GM12878 (cell line): ENCODE data around the gene CLDN19. TPM values are rescaled to one million over a fixed set of nuclear protein-coding genes. Genes with fewer than 3 reads are reported as not detected.

Experiments
- ATAC-seq: fragments of 200-7000 bp; cut with Tn5 transposase; 3 replicates; pipeline ENCODE4 v1.9.1; 2020; ENCODE audit warnings: mild to moderate bottlenecking, moderate library complexity
- BruUV-seq: library from RNA; stranded (reverse); fragments of 400-500 nt; replicated peaks from 2 replicates; lab custom pipeline; 2021; lab: Mats Ljungman, UMichigan
- CTCF ChIA-PET: fragments of 300-600 bp; sonication (Branson Sonifier 250); formaldehyde crosslinking; extraction: SDS; loops from one replicate; lab custom pipeline; 2021; ENCODE audit warnings: inconsistent platforms; lab: Yijun Ruan, JAX
- POLR2A ChIA-PET: fragments of 350-600 bp; formaldehyde crosslinking; extraction: SDS; loops from one replicate; lab custom pipeline; 2021; ENCODE audit warnings: inconsistent platforms; lab: Charles Lee
- RAD21 ChIA-PET: fragments of 300-600 bp; sonication (Branson Sonifier 250); formaldehyde crosslinking; loops from one replicate; lab custom pipeline; 2023; ENCODE audit warnings: antibody characterized with exemption; ENCODE audit not compliant: unreplicated experiment; lab: Charles Lee
- SMC1A ChIA-PET: fragments of 300-600 bp; sonication (Branson Sonifier 250); formaldehyde crosslinking; loops from one replicate; lab custom pipeline; 2023; ENCODE audit not compliant: unreplicated experiment, uncharacterized antibody; lab: Charles Lee
- DNase-seq: peaks from one replicate; pipeline ENCODE4 v3.0.0-alpha.2; 2011; ENCODE audit warnings: low read depth, low spot score
- FAIRE-seq: peaks from 3 replicates; lab custom pipeline; 2011; peaks lifted over from hg19 to GRCh38; lab: Jason Lieb, UNC
- H2AFZ ChIP-seq: 2 replicates; pipeline ENCODE4 v1.6.0; 2011; ENCODE audit warnings: low read depth, low read length, control low read depth; ENCODE audit not compliant: control insufficient read depth
- H3K27ac ChIP-seq: 2 replicates; pipeline ENCODE4 v1.5.1; 2011; ENCODE audit warnings: control low read depth; ENCODE audit not compliant: control insufficient read depth, insufficient read depth
- H3K27me3 ChIP-seq, 2 experiments: replicated peaks in 1 of 2; 2 replicates each; pipeline versions ENCODE4 v1.6.0 to v1.6.1; 2011; ENCODE audit warnings: low read length in 1 of 2; ENCODE audit not compliant: control insufficient read depth in 2 of 2, insufficient read depth in 2 of 2
- H3K36me3 ChIP-seq, 2 experiments: 2 replicates each; pipeline ENCODE4 v1.5.1; 2011; ENCODE audit warnings: low read length in 1 of 2; ENCODE audit not compliant: control insufficient read depth in 2 of 2, insufficient read depth in 2 of 2
- H3K4me1 ChIP-seq: 2 replicates; pipeline ENCODE4 v1.6.1; 2011; ENCODE audit warnings: mild to moderate bottlenecking, low read length, moderate library complexity, mixed read lengths; ENCODE audit not compliant: control insufficient read depth, insufficient read depth
- H3K4me2 ChIP-seq: 2 replicates; pipeline ENCODE4 v1.6.0; 2011; ENCODE audit warnings: control low read depth; ENCODE audit not compliant: control insufficient read depth, insufficient read depth
- H3K4me3 ChIP-seq: fragments of 200-600 bp; sonication (generic); 2 replicates; pipeline ENCODE4 v1.5.1; 2016
- H3K79me2 ChIP-seq: 2 replicates; pipeline ENCODE4 v1.6.0; 2011; ENCODE audit warnings: low read length; ENCODE audit not compliant: control insufficient read depth, insufficient read depth
- H3K9ac ChIP-seq: 2 replicates; pipeline ENCODE4 v1.8.0; 2011; ENCODE audit warnings: low read length, control low read depth, mixed read lengths; ENCODE audit not compliant: control insufficient read depth, insufficient read depth
- H3K9me3 ChIP-seq: replicated peaks from 3 replicates; pipeline ENCODE4 v1.5.1; 2011; ENCODE audit warnings: mild to moderate bottlenecking, low read length; ENCODE audit not compliant: control insufficient read depth, insufficient read depth
- H4K20me1 ChIP-seq: 2 replicates; pipeline ENCODE4 v1.6.0; 2011; ENCODE audit not compliant: control insufficient read depth, insufficient read depth
- CBX5 ChIP-seq: sonication (generic); IDR thresholded peaks from 2 replicates; pipeline ENCODE4 v1.6.1; 2016; ENCODE audit warnings: low read depth, moderate library complexity, mild to moderate bottlenecking, inconsistent platforms
- CREM ChIP-seq: IDR thresholded peaks from 2 replicates; pipeline ENCODE4 v1.6.1; 2014; ENCODE audit warnings: antibody characterized with exemption, low read depth
- RELA ChIP-seq: fragments of 450-650 bp; IDR thresholded peaks from 2 replicates; pipeline ENCODE4 v1.8.0; 2014; ENCODE audit warnings: borderline replicate concordance; ENCODE audit not compliant: partially characterized antibody
- TCF12 ChIP-seq: IDR thresholded peaks from 2 replicates; pipeline ENCODE4 v1.6.1; 2011; ENCODE audit warnings: low read depth, mild to moderate bottlenecking, low read length
- ZNF207 ChIP-seq: fragments of 450-650 bp; IDR thresholded peaks from 2 replicates; pipeline ENCODE4 v1.6.1; 2014; ENCODE audit warnings: antibody characterized with exemption, mild to moderate bottlenecking, borderline replicate concordance
- whole genome bisulfite sequencing: methylation state at CpG from one replicate; pipeline ENCODE4 v1.1.6; 2016; ENCODE audit warnings: low lambda C conversion rate; ENCODE audit not compliant: insufficient replicate concordance, insufficient coverage; ENCODE audit errors: missing lambda C conversion rate; 5-methylcytosine and 5-hydroxymethylcytosine counted together
- in situ Hi-C: fragments of 300-500 bp; cut with MboI; formaldehyde crosslinking; loops from 9 replicates; pipeline ENCODE4 v1.14.3; 2018; ENCODE audit warnings: mixed read lengths
- intact Hi-C: fragments of 100-400 bp; cut with micrococcal nuclease; formaldehyde crosslinking; loops from one replicate; pipeline ENCODE4 v1.14.2; 2022; ENCODE audit not compliant: unreplicated experiment
- polyA plus RNA-seq, 11 experiments: library from polyadenylated mRNA; depleted of rRNA in 4 of 11; unstranded in 6 of 11; stranded (reverse) in 5 of 11; fragments of >200 nt; fragmentation: Nextera tagmentation in 4 of 11; fragmentation: Illumina TruSeq in 1 of 11; extraction: Ambion mirVana in 4 of 11; extraction: Trizol in 1 of 11; gene quantifications; 1 replicate in 1 of 11; 2 replicates in 10 of 11; pipeline versions ENCODE4 v1.2.1 to v1.2.3, GENCODE V29; 2011 to 2016; ENCODE audit warnings: inconsistent platforms in 2 of 11, missing spikeins in 2 of 11, low read depth in 1 of 11
- total RNA-seq, 4 experiments: library from RNA; depleted of rRNA in 3 of 4; stranded (reverse); fragments of >200 nt in 3 of 4; fragmentation: Illumina TruSeq in 1 of 4; extraction: Trizol in 1 of 4; gene quantifications; 2 replicates each; pipeline versions ENCODE4 v1.2.1 to v1.2.3, GENCODE V29; 2013 to 2021
- TF ChIP-seq, protein P1 (sequence below): IDR thresholded peaks from 2 replicates; pipeline ENCODE4 v1.6.1; 2011; ENCODE audit warnings: borderline replicate concordance, low read depth, mild to moderate bottlenecking, moderate library complexity, mixed read lengths, low read length; ENCODE audit not compliant: insufficient read depth; ENCODE audit errors: extremely low read length
- TF ChIP-seq, protein P2 (sequence below): fragments of 450-650 bp; IDR thresholded peaks from 2 replicates; pipeline ENCODE4 v1.6.1; 2016; ENCODE audit warnings: mild to moderate bottlenecking, moderate library complexity, borderline replicate concordance

Gene CLDN19
- total and polyA plus RNA-seq, 10 of the 15 experiments (the other 5 are each of a cell fraction or from before 2014, with no cell fraction given) = not detected

DNA sequence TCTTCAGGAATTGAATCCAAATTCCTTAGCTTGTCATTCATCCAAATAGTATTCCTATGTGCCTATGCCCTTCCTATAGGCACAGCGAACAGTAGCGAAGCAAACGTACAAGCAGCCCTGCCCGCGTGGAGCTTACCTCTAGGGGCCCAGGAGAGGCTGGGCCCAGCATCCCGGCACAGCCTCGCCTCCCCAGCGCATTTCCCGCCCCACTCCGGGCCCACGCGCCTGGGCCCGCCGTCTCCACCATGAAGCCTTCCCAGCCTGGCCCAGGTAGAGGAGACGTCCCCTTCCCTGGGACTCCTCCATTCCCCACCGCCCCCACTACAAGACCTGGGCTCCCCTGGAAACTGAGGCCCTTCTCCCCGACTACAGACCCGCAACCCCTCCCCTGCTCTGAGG, 44.5 kb upstream of the CLDN19 start:
- no peak for FAIRE-seq
- no peak overlapping the region for H3K4me2 ChIP-seq
- H3K9ac ChIP-seq = no peak overlapping the region
- no TSS peak for BruUV-seq
- no peaks in the 10 kb centered on the region; the same call in 1 of the 2 replicates for H4K20me1 ChIP-seq
- intact Hi-C loops (no loop called here), in situ Hi-C loops (loop anchor here (5.0 kb wide), 1 partner anchor 283 kb away; no protein-coding TSS in a partner anchor)
- no peak for DNase-seq
- no peak overlapping the region for H2AFZ ChIP-seq
- TF ChIP-seq, protein P1, sequence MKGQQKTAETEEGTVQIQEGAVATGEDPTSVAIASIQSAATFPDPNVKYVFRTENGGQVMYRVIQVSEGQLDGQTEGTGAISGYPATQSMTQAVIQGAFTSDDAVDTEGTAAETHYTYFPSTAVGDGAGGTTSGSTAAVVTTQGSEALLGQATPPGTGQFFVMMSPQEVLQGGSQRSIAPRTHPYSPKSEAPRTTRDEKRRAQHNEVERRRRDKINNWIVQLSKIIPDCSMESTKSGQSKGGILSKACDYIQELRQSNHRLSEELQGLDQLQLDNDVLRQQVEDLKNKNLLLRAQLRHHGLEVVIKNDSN = no peak
- RAD21 ChIA-PET = interaction anchor here (1.4 kb wide), 1 partner anchor 289 kb away, joined by 4 read pairs; no protein-coding TSS in a partner anchor
- no peaks in the 10 kb centered on the region for H3K79me2 ChIP-seq
- ATAC-seq = no peak
- no peak overlapping the region for H3K27ac ChIP-seq
- POLR2A ChIA-PET = no interaction called here
- WGBS = 98% methylated on average over 18 of the region's 18 CpGs
- H3K4me3 ChIP-seq = no peak overlapping the region
- H3K36me3 ChIP-seq = peaks cover 0 to 6% of the 10 kb centered on the region in 2 experiments; a peak in 1 of 4 replicates
- SMC1A ChIA-PET = interaction anchor here (1.3 kb wide), 1 partner anchor 287 kb away, joined by 3 read pairs; no protein-coding TSS in a partner anchor
- no peaks in the 10 kb centered on the region for H3K27me3 ChIP-seq
- H3K9me3 ChIP-seq = no peaks in the 10 kb centered on the region
- peaks cover 6% of the 10 kb centered on the region; the same call in 1 of the 2 replicates for H3K4me1 ChIP-seq
- CTCF ChIA-PET = no interaction called here

DNA sequence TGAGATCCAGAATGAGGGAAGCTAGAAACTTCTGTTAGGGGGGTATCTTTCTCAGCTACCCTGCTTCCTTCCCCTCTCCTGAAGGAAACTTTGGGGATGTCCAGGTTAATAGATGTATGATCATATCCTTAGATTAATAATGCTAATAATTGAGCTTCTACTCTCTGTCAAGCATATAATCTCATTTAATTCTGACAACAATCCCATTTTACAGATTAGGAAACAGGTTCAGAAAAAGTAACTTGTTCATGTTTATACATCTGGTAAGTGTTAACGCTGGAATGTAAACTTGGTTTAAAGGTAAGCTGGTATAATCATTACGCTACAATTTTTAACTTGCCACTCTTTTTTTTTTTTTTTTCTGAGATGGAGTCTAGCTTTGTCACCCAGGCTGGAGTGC, 43.1 kb upstream of the CLDN19 start:
- intact Hi-C loops (no loop called here), in situ Hi-C loops (loop anchor here (5.0 kb wide), 1 partner anchor 284 kb away; no protein-coding TSS in a partner anchor)
- peaks cover 8% of the 10 kb centered on the region; the same call in 1 of the 2 replicates for H3K4me1 ChIP-seq
- SMC1A ChIA-PET = interaction anchor here (1.3 kb wide), 1 partner anchor 288 kb away, joined by 3 read pairs; no protein-coding TSS in a partner anchor
- no peak overlapping the region for H3K9ac ChIP-seq
- DNase-seq (no peak), ATAC-seq (no peak), FAIRE-seq (no peak)
- RAD21 ChIA-PET = interaction anchor here (1.1 to 1.4 kb wide), 2 partner anchors 149 to 291 kb away, joined by 3 to 4 read pairs; no protein-coding TSS in a partner anchor
- no peaks in the 10 kb centered on the region for H3K27me3 ChIP-seq
- H4K20me1 ChIP-seq = no peaks in the 10 kb centered on the region; the same call in 1 of the 2 replicates
- H3K4me3 ChIP-seq = no peak overlapping the region
- no peaks in the 10 kb centered on the region for H3K79me2 ChIP-seq
- BruUV-seq = no TSS peak
- WGBS = 98% methylated on average over 2 of the region's 2 CpGs
- H2AFZ ChIP-seq = no peak overlapping the region
- POLR2A ChIA-PET = no interaction called here
- CTCF ChIA-PET = interaction anchor here (0.6 to 1.8 kb wide), 5 partner anchors 11 to 290 kb away, joined by 3 to 5 read pairs (median 4); partner anchors contain the start of gene ZNF691
- peaks cover 0 to 6% of the 10 kb centered on the region in 2 experiments; a peak in 1 of 4 replicates for H3K36me3 ChIP-seq
- no peak overlapping the region for H3K4me2 ChIP-seq
- H3K27ac ChIP-seq = no peak overlapping the region
- no peaks in the 10 kb centered on the region for H3K9me3 ChIP-seq
- TF ChIP-seq, protein P1 = no peak
- TF ChIP-seq TCF12 = no peak
- TF ChIP-seq RELA = no peak
- TF ChIP-seq, protein P2, sequence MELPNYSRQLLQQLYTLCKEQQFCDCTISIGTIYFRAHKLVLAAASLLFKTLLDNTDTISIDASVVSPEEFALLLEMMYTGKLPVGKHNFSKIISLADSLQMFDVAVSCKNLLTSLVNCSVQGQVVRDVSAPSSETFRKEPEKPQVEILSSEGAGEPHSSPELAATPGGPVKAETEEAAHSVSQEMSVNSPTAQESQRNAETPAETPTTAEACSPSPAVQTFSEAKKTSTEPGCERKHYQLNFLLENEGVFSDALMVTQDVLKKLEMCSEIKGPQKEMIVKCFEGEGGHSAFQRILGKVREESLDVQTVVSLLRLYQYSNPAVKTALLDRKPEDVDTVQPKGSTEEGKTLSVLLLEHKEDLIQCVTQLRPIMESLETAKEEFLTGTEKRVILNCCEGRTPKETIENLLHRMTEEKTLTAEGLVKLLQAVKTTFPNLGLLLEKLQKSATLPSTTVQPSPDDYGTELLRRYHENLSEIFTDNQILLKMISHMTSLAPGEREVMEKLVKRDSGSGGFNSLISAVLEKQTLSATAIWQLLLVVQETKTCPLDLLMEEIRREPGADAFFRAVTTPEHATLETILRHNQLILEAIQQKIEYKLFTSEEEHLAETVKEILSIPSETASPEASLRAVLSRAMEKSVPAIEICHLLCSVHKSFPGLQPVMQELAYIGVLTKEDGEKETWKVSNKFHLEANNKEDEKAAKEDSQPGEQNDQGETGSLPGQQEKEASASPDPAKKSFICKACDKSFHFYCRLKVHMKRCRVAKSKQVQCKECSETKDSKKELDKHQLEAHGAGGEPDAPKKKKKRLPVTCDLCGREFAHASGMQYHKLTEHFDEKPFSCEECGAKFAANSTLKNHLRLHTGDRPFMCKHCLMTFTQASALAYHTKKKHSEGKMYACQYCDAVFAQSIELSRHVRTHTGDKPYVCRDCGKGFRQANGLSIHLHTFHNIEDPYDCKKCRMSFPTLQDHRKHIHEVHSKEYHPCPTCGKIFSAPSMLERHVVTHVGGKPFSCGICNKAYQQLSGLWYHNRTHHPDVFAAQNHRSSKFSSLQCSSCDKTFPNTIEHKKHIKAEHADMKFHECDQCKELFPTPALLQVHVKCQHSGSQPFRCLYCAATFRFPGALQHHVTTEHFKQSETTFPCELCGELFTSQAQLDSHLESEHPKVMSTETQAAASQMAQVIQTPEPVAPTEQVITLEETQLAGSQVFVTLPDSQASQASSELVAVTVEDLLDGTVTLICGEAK = no peak
- no peak for TF ChIP-seq CBX5
- no peak for TF ChIP-seq CREM
- no peak for TF ChIP-seq ZNF207
